K562 (cell line): ENCODE results near the gene DNMBP. TPM values are rescaled to one million over a fixed set of nuclear protein-coding genes. Genes with fewer than 3 reads are reported as not detected.

Experiments
- ARID1B ChIP-seq: fragments of 450-650 bp; IDR thresholded peaks from 2 replicates; pipeline ENCODE4 v1.6.1; 2016; ENCODE audit warnings: antibody characterized with exemption, mild to moderate bottlenecking, inconsistent platforms
- BCL6 ChIP-seq: fragments of 250-450 bp; sonication (Bioruptor Pico); IDR thresholded peaks from 2 replicates; pipeline ENCODE4 v1.4.0; 2020
- BRD4 ChIP-seq: fragments of 200-600 bp; sonication (generic); IDR thresholded peaks from 2 replicates; pipeline ENCODE4 v1.6.1; 2017; ENCODE audit warnings: inconsistent platforms
- BRF1 ChIP-seq: IDR thresholded peaks from 3 replicates; pipeline ENCODE4 v1.6.1; 2011; ENCODE audit warnings: borderline replicate concordance, mild to moderate bottlenecking; ENCODE audit not compliant: insufficient read length; ENCODE audit errors: extremely low read depth
- CBFA2T3 ChIP-seq: fragments of 450-650 bp; IDR thresholded peaks from 2 replicates; pipeline ENCODE4 v1.6.1; 2017
- DNMT1 ChIP-seq: fragments of 450-650 bp; IDR thresholded peaks from 2 replicates; pipeline ENCODE4 v1.6.1; 2016; ENCODE audit warnings: antibody characterized with exemption, mild to moderate bottlenecking
- E2F8 ChIP-seq: fragments of 450-650 bp; IDR thresholded peaks from 2 replicates; pipeline ENCODE4 v1.7.1; 2018; ENCODE audit warnings: mild to moderate bottlenecking, low read depth; ENCODE audit not compliant: partially characterized antibody
- FOSL1 ChIP-seq: fragments of 200-800 bp; sonication (Bioruptor generic); conservative IDR thresholded peaks from 2 replicates; pipeline ENCODE4 v1.6.1; 2016; ENCODE audit warnings: missing genetic modification characterization, missing compliant biosample characterization
- FOXJ2 ChIP-seq: fragments of 200-800 bp; sonication (Bioruptor generic); IDR thresholded peaks from 2 replicates; pipeline ENCODE4 v1.6.1; 2016; ENCODE audit warnings: missing genetic modification characterization, missing compliant biosample characterization
- GABPB2 ChIP-seq: fragments of 250-450 bp; sonication (Bioruptor Pico); conservative IDR thresholded peaks from 2 replicates; pipeline ENCODE4 v1.5.1; 2021; ENCODE audit warnings: mild to moderate bottlenecking
- MAX ChIP-seq: sonication (generic); formaldehyde crosslinking; IDR thresholded peaks from 2 replicates; pipeline ENCODE4 v1.9.0; 2022; ENCODE audit warnings: mild to moderate bottlenecking, missing genetic modification reagents
- MCM7 ChIP-seq, 2 experiments: fragments of 450-650 bp; IDR thresholded peaks; 2 replicates each; pipeline ENCODE4 v1.6.1; 2016 to 2018
- MNT ChIP-seq, 2 experiments: fragments of 450-650 bp; conservative IDR thresholded peaks; 2 replicates each; pipeline ENCODE4 v1.6.1; 2017; ENCODE audit warnings: mild to moderate bottlenecking in 2 of 2, moderate library complexity in 2 of 2
- NFYB ChIP-seq: IDR thresholded peaks from 2 replicates; pipeline ENCODE4 v1.6.1; 2011; ENCODE audit warnings: mild to moderate bottlenecking, moderate library complexity; ENCODE audit not compliant: insufficient read length; ENCODE audit errors: extremely low read depth
- NR4A1 ChIP-seq, 2 experiments: fragments of 250-450 bp in 1 of 2; fragments of 450-650 bp in 1 of 2; sonication (Bioruptor Pico) in 1 of 2; IDR thresholded peaks; 2 replicates each; pipeline versions ENCODE4 v1.4.0 to v1.6.1; 2016 to 2020; ENCODE audit warnings: mild to moderate bottlenecking in 2 of 2, missing compliant biosample characterization in 1 of 2, missing genetic modification characterization in 1 of 2, moderate library complexity in 1 of 2
- SUPT5H ChIP-seq: fragments of 450-650 bp; IDR thresholded peaks from 2 replicates; pipeline ENCODE4 v1.6.1; 2016
- ZBED1 ChIP-seq: IDR thresholded peaks from 2 replicates; pipeline ENCODE4 v1.6.1; 2014
- polyA plus RNA-seq, 8 experiments: library from polyadenylated mRNA; depleted of rRNA in 4 of 8; stranded (reverse) in 5 of 8; unstranded in 3 of 8; fragments of >200 nt; fragmentation: Nextera tagmentation in 2 of 8; fragmentation: Illumina TruSeq in 1 of 8; extraction: Ambion mirVana in 2 of 8; extraction: Trizol in 1 of 8; gene quantifications; 2 replicates each; pipeline versions ENCODE4 v1.2.1 to v1.2.3, GENCODE V29; 2011 to 2014; ENCODE audit warnings: inconsistent platforms in 1 of 8, missing spikeins in 1 of 8
- total RNA-seq, 7 experiments: library from RNA; depleted of rRNA in 6 of 7; stranded (reverse); fragments of >200 nt in 6 of 7; fragmentation: Illumina TruSeq in 2 of 7; extraction: Trizol in 2 of 7; gene quantifications; 2 replicates each; pipeline versions ENCODE4 v1.2.1 to v1.2.3, GENCODE V29; 2011 to 2021; ENCODE audit warnings: low replicate concordance in 1 of 7
- TF ChIP-seq, protein P1 (sequence below), 2 experiments: fragments of 450-650 bp; IDR thresholded peaks; 2 replicates each; pipeline ENCODE4 v1.6.1; 2016

Gene DNMBP
- total and polyA plus RNA-seq, 9 of the 15 experiments (the other 6 are each of a cell fraction or from before 2014, with no cell fraction given): 0.83 to 3.7 (median 2.2) TPM

GRCh38 chr10:100006243-100006886 is 3.4 kb downstream of the DNMBP start (continued):
- TF ChIP-seq MNT (conservative IDR thresholded peaks at IDR 0.05) (no peak), BCL6 (CRISPR knock-in tag) (no peak), FOSL1 (tag) (peak; percentile 83), MCM7 (IDR thresholded peaks at IDR 0.05) (no peak), E2F8 (no peak), BRF1 (no peak), FOXJ2 (tag) (no peak), ZBED1 (no peak), BRD4 (no peak), NR4A1 (CRISPR knock-in tag; IDR thresholded peaks at IDR 0.05) (no peak), NR4A1 (tag; IDR thresholded peaks at IDR 0.05) (no peak), DNMT1 (no peak), GABPB2 (CRISPR knock-in tag) (no peak), MAX (CRISPR knock-in tag) (0 out of 2 replicates have a peak, but pooled peaks have one; percentile 25), NFYB (no peak), SUPT5H (no peak), ARID1B (peak; percentile 54; the same call in 1 of the 2 replicates), CBFA2T3 (0 out of 2 replicates have a peak, but pooled peaks have one; percentile 10)
- TF ChIP-seq, protein P1, sequence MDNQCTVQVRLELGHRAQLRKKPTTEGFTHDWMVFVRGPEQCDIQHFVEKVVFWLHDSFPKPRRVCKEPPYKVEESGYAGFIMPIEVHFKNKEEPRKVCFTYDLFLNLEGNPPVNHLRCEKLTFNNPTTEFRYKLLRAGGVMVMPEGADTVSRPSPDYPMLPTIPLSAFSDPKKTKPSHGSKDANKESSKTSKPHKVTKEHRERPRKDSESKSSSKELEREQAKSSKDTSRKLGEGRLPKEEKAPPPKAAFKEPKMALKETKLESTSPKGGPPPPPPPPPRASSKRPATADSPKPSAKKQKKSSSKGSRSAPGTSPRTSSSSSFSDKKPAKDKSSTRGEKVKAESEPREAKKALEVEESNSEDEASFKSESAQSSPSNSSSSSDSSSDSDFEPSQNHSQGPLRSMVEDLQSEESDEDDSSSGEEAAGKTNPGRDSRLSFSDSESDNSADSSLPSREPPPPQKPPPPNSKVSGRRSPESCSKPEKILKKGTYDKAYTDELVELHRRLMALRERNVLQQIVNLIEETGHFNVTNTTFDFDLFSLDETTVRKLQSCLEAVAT (IDR thresholded peaks at IDR 0.05): no peak
